HG02970 (cell line): ENCODE data around the gene SUFU.
"Not testable (repeated sequence)": the region's sequence is repeated elsewhere in the genome, so short reads cannot be mapped to it uniquely, and the experiment has no call there.

ENCODE experiments used
- ATAC-seq: cut with Tn5 transposase; IDR thresholded peaks from one replicate; pipeline ENCODE4 v1.9.1; 2021; ENCODE audit warnings: mild to moderate bottlenecking, moderate library complexity, moderate number of reproducible peaks; ENCODE audit not compliant: unreplicated experiment, low FRiP score

Gene SUFU

DNA sequence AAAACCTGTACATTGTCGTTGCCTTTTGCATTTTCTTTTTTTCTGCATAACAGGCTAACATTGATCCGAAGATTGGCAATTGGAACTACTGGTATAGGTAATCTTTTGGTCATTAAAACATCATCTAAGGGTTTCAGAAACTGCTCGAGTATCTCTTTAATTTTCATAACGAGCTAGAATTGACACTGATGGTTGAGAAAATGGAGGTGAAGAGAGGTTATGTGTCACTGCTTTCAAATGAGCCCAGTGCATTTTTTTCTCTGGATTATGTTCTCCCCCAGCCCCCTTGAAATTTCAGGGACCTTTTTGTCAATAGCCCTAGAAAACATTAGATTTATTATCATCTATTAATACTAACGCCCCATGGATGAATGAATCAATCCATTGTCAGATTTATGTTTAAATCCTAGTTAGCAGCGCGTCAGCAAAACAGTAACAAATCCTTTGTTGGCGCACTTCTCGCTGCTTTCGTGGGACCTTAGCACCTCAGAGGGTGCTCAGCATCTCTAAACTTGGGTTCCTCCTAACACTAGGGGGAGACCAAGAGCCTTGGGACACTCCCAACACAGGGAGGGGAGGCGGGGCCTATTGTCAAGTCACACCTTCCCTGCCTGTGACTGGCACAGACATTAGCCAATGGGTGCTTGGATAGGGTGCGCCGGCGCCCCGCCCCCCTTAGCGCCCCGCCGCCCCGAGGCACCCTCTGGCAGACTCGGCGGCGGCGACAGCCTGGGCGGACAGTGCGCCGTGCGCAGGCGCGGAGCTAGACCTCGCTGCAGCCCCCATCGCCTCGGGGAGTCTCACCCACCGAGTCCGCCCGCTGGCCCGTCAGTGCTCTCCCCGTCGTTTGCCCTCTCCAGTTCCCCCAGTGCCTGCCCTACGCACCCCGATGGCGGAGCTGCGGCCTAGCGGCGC lies at the start of gene SUFU:
Gene SUFU (plus strand): TSS at position 709 of the 915 bp plus-strand sequence. CDS start 181 bp downstream, at position 890.
- peak; percentile 61 for ATAC-seq

DNA sequence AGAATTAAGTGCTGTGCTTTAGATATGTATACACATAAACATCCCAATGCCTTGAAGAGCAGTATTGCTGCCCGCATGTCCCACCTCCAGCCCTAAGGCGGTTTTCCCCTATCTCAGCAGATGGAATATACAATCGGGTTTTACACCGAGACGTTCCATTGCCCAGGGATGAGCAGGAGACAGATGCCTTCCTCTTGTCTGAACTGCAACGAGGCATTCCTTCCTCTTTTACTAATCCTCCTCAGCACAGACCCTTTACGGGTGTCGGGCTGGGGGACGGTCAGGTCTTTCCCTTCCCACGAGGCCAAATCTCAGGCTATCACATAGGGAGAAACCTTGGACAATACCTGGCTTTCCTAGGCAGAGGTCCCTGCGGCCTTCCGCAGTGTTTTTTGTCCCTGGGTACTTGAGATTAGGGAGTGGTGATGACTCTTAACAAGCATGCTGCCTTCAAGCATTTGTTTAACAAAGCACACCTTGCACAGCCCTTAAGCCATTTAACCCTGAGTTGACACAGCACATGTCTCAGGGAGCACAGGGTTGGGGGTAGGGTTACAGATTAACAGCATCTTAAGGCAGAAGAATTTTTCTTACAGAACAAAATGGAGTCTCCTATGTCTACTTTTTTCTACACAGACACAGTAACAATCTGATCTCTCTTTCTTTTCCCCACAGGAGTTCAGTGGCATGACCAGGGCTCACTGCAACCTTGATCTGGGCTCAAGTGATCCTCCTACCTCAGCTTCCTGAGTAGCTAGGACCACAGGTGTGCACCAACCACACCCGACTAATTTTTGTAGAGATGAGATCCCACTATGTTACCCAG lies 48.9 kb upstream of the SUFU start:
- not testable (repeated sequence) for ATAC-seq

DNA sequence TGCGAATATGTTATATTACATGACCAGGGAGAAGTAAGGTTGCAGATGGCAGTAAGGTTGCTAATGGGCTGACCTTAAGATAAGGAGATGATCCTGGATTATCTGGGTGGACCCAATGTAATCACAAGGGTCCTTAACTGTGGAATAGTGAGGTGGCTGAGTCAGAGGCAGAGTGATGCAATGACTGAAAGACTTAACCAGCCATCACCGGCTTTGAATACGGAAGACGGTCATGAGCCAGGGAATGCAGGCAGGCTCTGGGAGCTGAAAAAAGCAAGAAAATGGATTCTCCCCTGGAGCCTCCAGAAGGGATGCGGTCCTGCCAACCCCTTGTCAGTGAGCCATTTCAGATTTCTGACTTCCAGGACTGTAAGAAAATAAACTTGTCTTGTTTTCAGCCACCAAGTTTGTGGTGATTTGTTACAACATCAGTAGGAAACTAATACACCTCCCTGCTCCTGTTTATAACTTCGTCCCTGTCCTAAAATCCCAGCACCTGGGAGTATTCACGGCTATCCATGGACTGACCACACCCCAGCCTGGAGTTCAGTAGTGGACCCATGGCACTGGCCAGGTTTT lies 47.8 kb upstream of the SUFU start:
- ATAC-seq: no peak

DNA sequence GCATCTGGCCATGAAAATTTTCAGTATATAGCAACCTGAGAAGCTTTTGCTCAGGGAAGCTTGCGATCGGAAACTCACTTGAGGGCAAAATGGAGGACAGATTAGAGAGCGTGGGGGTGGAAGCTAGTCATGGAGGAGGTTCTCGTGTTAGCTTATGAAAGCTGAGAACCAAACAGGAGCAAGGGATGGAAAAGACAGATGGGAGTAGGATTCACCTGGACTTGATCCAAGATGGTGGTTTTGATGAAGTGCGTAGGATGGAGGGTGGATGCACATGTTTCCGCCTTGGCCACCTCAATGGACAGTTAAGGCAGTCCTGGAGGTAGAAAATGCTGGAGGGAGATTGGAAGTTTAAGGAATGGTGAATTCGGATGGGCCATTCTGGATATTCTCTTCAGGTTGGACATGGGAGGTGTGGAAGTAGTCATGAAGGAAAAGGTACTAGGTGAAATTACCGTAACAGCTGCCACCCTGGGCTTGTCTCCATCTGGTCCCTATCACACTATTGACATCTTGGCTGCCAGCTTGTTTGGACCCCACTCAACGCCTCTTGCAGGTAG lies 46.1 kb upstream of the SUFU start:
- ATAC-seq: no peak

DNA sequence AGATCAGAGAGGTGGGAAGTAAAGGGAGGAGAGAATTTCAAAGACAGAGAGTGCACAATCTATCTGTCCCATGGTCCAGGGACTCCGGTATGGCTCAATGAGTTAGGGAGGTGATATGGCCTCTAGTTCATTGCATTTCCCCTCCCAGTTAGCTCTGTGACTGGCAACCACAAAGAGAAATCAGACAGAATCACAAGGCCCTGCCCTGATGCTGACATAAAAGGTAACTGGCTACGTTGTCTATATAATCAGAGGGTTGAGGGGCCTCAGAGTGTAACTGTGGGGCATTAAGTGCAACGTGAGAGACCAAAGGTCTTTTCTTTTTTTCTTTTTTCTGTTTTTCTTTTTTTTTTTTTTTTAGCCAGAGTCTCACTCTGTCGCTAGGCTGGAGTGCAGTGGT lies 45.1 kb upstream of the SUFU start:
- no peak for ATAC-seq

DNA sequence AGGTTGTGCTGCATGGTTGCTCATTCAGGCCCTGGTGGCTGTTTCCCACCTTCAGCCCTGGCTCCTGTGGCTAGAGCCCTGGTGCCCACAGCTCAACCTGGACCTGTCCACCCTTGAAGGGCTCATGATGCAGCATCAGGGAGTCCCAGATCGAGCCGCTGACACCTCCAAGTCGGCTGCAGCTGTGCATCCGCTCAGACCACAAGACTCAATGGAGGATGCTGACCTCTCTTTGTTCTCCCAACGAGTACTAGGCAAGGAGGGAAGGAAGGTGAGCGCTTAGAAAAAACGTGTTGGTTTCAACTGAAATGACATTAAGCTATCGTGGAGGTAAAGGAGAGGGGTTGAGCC lies 43.0 kb upstream of the SUFU start:
- ATAC-seq: peak; percentile 21

DNA sequence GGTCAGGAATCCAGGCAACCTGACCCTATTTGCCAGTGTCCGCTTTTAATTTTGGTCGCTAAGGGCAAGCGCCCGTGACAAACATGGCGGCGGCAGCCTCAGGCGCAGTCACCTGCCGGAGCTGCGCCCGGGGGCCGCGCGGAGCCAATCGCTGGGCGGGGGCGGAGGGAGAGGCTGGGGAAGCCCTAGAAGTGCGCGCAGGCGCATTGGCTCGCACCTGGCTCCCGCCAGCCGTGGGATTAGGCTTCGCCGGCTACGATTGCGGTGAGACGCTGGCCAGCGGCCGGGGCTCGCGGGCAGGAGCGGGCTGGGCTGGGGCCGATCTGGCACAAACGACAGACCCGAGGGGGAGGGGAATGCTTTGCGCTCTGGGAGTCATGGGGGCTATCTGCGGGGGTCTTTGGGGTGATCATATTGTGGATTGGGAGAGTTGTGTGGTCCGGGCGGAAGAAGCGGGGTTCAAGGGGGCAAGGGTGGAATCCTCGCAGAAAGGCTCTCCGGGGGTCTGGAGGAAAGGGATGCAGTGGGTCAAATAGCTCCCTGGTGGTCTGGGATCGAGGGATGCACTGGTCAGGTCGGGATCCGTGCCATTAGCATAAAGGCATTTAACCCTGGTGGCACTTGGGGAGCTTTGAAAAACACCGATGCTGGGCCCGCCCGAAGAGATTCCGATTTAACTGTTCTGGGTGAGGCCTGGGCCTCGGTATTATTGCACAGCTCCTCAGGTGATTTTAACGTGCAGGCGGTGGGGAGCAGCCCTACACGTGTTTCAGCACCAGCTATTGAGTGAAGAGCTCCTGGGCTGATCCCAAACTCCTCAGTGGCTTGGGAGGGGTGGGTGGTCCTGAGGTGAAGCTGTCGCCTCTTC lies 42.4 kb upstream of the SUFU start:
- peak; percentile 86 for ATAC-seq

DNA sequence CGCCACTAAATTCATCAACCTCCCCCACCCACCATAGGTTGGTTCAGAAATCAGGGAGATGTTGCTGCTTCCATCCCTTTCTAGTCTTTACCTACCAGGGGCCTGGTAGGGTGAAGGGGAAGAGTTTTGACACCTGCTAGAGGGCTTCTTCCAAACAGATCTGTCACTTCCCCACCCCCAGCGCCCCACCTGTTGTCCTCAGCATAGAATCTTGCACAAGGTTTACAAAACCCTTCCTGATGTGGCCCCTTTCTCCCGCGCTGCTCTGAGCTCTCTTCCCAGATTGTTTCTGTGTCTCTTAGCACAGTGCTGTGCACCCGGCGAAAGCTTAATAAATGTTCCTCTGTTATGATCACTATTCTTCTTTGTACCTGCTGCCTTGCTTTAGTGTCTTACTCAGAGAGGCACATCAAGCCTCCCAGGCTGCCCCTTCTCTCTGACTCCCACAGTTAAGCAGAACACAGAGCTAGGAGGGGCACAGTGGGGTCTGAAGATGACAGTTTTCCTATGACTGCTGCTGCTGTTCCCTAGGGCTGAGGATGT lies 41.2 kb upstream of the SUFU start:
- no peak for ATAC-seq

DNA sequence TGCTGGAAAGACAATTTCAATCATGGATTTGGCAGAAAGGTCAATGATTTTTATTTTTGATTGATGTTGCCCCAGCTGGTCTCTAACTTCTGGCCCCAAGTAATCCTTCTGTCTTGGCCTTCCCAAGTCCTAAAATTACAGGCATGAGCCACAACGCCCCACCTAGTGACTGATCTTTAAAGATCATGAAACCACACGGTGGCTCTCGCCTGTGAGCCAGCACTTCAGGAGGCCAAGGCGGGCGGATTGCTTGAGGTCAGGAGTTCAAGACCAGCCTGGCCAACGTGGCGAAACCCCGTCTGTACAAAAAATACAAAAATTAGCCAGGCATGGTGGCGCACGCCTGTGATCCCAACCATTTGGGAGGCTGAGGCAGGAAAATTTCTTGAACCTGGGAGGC lies 39.8 kb upstream of the SUFU start:
- no peak for ATAC-seq

DNA sequence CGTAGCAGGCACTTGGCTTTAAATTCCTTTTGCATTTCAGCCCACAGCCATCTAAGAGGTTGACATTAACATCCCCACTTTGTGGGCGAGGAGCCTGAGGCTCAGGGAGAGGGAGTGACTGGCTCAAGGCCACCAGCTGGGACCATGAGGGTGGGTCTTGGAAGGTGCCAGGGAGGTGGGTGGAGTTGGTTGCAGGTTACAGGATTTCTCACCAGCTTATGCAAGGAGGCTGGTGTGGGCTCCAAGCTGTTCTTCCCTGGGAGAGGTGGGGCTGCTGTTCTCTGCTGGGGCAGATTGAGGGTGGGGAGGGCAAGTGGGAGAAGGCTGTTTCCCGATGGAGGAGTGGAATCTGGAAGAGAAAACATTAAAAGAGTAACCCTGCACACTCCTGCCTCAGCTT lies 38.3 kb upstream of the SUFU start:
- ATAC-seq: no peak

DNA sequence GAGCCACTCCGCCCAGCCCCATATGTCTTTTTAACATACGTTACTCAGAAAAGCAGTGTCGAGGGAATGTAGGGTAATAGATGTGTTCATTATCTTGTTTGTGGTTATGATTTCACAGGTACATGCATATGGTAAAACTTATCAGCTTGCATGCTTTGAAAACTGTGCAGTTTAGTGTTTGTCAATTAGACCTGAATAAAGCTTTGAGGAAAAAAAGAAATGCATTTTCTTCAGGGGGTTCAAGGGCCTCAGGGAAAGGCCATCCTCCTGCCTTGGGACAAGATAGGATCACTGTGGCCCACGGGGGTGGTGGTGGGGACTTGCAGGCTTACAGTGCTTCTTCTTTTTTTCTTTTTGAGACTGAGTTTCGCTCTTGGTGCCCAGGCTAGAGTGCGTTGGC lies 36.5 kb upstream of the SUFU start:
- no peak for ATAC-seq

DNA sequence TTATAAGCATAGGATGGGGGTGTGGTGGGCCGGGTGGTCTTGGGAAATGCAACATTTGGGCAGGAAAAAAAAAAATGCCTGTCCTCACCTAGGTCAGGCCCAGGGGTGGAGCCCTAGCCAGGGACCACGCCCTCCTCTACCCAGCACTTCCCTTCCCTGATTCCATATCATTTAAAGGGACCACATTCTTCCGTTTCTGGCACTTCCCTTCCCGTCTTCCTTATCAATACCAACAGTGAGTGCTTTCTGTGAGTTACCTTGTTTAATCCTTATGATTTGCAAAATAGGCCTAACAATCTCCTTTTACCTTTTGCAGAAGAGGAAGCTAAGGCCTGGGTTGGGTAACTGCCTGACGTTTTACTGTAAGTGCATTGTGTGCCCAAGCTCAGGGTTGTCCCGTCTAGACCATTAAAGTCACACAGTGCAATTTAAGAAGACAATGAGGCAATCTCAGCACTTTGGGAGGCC lies 35.8 kb upstream of the SUFU start:
- no peak for ATAC-seq

DNA sequence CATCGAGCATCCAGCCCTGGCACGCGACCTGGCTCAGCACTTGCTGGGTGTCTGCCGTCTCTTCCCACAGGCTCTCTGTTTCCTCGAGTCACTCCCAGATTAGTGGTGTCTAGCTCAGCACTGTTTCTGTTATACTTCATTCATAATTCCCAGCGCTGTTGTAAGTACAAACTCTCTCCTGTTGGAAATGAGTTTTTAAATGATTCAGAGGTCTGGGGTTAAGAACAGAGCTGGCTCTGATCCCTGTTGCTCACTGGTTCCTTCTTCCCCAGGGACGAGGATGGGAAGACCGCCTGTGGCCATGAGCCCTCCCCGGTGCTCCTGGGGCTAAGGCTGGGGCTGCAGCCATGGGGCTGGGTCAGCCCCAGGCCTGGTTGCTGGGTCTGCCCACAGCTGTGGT lies 35.1 kb upstream of the SUFU start:
- ATAC-seq: no peak

DNA sequence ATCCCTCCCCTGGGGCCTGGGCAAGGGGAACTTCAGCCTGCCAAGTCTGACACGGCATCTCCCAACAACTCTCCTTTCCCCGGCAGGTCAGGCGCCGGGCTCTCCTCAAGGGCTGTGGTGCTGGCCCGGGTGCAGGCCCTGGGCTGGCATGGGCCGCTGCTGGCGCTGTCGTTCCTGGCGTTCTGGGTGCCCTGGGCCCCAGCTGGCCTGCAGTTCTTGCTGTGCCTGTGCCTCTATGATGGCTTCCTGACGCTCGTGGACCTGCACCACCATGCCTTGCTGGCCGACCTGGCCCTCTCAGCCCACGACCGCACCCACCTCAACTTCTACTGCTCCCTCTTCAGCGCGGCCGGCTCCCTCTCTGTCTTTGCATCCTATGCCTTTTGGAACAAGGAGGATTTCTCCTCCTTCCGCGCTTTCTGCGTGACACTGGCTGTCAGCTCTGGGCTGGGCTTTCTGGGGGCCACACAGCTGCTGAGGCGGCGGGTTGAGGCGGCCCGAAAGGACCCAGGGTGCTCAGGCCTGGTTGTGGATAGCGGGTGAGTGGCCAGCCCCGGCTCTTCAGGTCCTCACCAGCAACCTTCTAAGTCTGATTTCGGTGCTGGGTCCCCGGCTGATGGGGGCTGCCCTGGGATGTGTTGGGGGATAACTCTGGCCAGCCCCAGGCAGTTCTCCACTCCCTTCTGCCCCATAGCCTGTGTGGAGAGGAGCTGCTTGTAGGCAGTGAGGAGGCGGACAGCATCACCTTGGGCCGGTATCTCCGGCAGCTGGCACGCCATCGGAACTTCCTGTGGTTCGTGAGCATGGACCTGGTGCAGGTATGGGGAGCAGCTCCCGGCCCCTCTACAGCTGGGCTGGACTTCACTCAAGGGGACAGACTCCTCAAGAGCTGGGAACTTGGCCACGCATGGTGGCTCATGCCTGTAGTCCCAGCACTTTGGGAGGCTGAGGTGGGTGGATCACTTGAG lies 32.9 kb upstream of the SUFU start:
- no peak for ATAC-seq

DNA sequence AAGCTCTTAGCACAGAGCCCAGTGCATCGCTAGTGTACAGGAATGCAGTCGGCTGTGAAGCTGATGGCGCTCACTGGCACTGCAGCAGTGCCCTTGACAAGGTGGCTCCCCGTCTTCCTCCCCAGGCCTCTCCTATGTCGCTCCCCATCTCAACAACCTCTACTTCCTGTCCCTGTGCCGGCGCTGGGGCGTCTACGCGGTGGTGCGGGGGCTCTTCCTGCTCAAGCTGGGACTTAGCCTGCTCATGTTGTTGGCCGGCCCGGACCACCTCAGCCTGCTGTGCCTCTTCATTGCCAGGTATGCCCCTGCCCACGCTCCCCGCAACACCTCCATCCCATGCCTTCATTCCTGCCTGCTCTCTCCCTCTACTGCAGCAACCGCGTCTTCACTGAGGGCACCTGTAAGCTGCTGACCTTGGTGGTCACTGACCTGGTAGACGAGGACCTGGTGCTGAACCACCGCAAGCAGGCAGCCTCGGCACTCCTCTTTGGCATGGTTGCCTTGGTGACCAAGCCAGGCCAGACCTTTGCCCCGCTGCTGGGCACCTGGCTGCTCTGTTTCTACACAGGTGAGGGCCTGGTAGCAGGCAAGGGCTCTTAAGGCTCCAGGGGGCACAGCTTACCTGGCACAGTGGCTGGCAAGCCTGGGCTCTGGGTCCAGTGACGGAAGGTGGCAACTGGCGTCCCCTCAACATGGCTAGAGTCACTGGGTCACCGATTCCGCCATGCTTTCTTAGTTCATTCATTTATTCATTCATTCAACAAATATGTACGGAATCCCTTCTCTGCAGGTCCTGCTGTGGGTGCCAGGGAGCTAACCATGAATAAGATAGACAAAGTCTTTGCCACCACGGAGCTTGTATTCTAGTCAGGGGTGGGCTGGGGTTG lies 30.1 kb upstream of the SUFU start:
- no peak for ATAC-seq

DNA sequence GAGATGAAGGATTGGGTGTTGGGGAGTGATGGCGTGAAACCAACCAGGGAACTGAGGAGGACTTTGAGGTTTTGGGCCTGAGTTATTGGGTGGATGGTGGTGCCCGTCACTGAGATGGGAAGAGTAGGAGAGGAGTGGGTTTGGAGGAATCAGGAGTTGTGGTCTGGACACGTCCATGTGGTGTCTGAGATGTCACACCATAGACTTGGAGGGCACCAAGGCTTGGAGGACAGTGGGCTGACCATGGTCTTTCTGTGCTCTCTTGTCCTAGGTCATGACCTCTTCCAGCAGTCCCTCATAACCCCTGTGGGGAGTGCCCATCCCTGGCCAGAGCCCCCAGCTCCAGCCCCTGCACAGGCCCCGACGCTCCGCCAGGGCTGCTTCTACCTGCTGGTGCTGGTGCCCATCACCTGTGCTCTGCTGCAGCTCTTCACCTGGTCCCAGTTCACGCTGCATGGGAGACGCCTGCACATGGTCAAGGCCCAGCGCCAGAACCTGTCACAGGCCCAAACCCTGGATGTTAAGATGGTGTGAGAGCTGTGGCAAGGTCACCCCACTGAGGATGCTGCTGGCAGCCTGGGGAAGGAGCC lies 28.2 kb upstream of the SUFU start:
- ATAC-seq: no peak

DNA sequence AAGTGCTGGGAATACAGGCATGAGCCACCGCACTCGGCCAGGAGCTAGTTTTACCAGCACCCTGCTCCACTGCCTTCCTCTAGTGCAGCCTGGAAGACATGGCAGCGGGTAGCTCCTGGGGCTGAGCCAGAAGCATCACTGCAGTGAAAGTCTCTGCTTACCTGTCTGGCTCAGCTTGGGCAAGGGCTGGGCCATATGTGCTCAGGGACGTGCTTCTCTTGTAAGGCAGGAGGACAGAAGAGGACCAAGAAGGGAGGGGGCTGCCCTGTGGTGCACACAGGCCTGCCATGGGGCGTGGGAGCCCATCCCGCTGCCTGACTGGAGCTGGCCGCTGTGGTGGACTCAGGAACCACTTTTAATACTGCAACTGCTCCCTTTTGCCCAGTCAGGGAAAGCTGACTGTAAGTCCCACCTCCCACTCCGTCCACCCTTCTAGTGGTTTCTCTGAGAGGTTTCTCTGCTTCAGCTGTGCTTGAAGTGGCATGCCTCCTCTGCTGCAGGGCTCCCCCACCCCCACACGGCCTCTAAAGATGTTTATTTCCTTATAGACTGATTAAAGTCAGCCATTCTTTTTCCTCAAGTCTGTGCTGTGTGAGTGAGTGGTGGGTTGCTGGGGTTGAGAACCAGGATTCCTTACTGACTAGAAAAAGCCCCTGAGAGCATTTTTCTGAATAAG lies 27.2 kb upstream of the SUFU start:
- no peak for ATAC-seq
